SU-DHL-6 (cell line): ENCODE data around the gene SPTLC3.

Experiments used
- H2AFZ ChIP-seq: fragments of 200-600 bp; sonication (generic); 2 replicates; pipeline ENCODE4 v1.6.1; 2014; ENCODE audit warnings: low read depth, mild to moderate bottlenecking, moderate library complexity, mixed read lengths, antibody characterized with exemption, low read length; ENCODE audit not compliant: severe bottlenecking
- H3F3A ChIP-seq: fragments of 200-600 bp; shearing (Covaris generic); 2 replicates; pipeline ENCODE4 v1.6.0; 2016; ENCODE audit warnings: antibody characterized with exemption, mild to moderate bottlenecking; ENCODE audit not compliant: insufficient read depth
- H3K27ac ChIP-seq: fragments of 200-600 bp; sonication (generic); 2 replicates; pipeline ENCODE4 v1.5.1; 2016; ENCODE audit warnings: low read depth, mild to moderate bottlenecking, low read length, moderate library complexity, mixed read lengths
- H3K27me3 ChIP-seq: fragments of 200-600 bp; sonication (generic), shearing (Covaris generic); 2 replicates; pipeline ENCODE4 v1.6.0; 2014; ENCODE audit warnings: mild to moderate bottlenecking, low read length
- H3K36me3 ChIP-seq: fragments of 200-600 bp; sonication (generic); 2 replicates; pipeline ENCODE4 v1.6.1; 2014; ENCODE audit warnings: mild to moderate bottlenecking, low read length, mixed read lengths
- H3K4me2 ChIP-seq: fragments of 300-600, 200-600 bp; shearing (Covaris generic), sonication (generic); 2 replicates; pipeline ENCODE4 v1.6.0; 2014; ENCODE audit warnings: low read length, low read depth, mild to moderate bottlenecking; ENCODE audit not compliant: poor library complexity, severe bottlenecking
- H3K4me3 ChIP-seq: fragments of 200-600 bp; sonication (generic); 2 replicates; pipeline ENCODE4 v1.5.1; 2014; ENCODE audit warnings: antibody characterized with exemption, low read length, mild to moderate bottlenecking, mixed read lengths; ENCODE audit not compliant: insufficient read depth, poor library complexity, severe bottlenecking
- H3K79me2 ChIP-seq: fragments of 200-600 bp; sonication (generic); 2 replicates; pipeline ENCODE4 v1.6.1; 2014; ENCODE audit warnings: mild to moderate bottlenecking, low read length, moderate library complexity; ENCODE audit not compliant: insufficient read depth
- H3K9ac ChIP-seq: fragments of 200-600 bp; sonication (generic); 2 replicates; pipeline ENCODE4 v1.7.0; 2014; ENCODE audit warnings: mild to moderate bottlenecking, low read length
- H3K9me2 ChIP-seq: fragments of 200-600 bp; sonication (generic); replicated peaks from 2 replicates; pipeline ENCODE4 v1.6.1; 2014; ENCODE audit warnings: low read length; ENCODE audit not compliant: insufficient read depth
- H3K9me3 ChIP-seq: fragments of 200-600 bp; sonication (generic); 2 replicates; pipeline ENCODE4 v1.6.1; 2014; ENCODE audit warnings: low read length, mixed read lengths; ENCODE audit not compliant: insufficient read depth
- H4K20me1 ChIP-seq: fragments of 200-600 bp; sonication (generic); 2 replicates; pipeline ENCODE4 v1.6.1; 2014; ENCODE audit warnings: low read depth, mild to moderate bottlenecking, antibody characterized with exemption, low read length, moderate library complexity, mixed read lengths
- EZH2phosphoT487 ChIP-seq: fragments of 200-600 bp; sonication (generic), shearing (Covaris generic); conservative IDR thresholded peaks from 2 replicates; pipeline ENCODE4 v1.6.1; 2018; ENCODE audit warnings: mild to moderate bottlenecking, antibody characterized with exemption, low read length, moderate library complexity, mixed read lengths
- TF ChIP-seq, protein P1 (sequence below): fragments of 200-600 bp; sonication (generic); IDR thresholded peaks from one replicate; pipeline ENCODE4 v1.5.1; 2017; ENCODE audit warnings: antibody characterized with exemption, mild to moderate bottlenecking, low read length, moderate library complexity; ENCODE audit not compliant: insufficient read depth, poor library complexity, severe bottlenecking

SPTLC3 gene

DNA sequence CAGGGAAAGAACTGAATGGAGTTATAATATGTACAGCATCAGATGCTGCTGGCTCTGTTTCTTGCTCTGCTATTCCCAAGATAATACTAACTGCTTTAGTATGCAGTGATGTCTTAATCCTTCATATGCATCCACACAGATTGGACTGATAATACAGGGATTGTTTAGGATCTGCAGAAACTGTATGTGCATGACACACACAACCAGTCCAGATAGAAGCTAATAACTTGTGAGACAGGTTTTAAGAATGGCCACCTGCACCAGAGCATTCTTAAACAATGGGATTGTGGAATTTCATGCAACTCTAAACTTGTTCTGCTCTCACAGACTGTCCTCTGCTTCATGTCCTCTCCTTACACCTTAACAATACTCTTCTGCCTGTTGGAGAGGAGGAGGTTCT is 90.9 kb downstream of the SPTLC3 start:
- Histone ChIP-seq H3K9me2 (no peaks in the 10 kb centered on the region), H3K27ac (no peak overlapping the region), H3F3A (no peaks in the 10 kb centered on the region), H3K9ac (no peak overlapping the region), H3K4me2 (no peak overlapping the region), H3K27me3 (no peaks in the 10 kb centered on the region), H3K4me3 (no peak overlapping the region), H2AFZ (no peak overlapping the region), H4K20me1 (no peaks in the 10 kb centered on the region), H3K36me3 (no peaks in the 10 kb centered on the region), H3K79me2 (no peaks in the 10 kb centered on the region), H3K9me3 (no peaks in the 10 kb centered on the region)
- no peak for TF ChIP-seq EZH2phosphoT487
- TF ChIP-seq, protein P1, sequence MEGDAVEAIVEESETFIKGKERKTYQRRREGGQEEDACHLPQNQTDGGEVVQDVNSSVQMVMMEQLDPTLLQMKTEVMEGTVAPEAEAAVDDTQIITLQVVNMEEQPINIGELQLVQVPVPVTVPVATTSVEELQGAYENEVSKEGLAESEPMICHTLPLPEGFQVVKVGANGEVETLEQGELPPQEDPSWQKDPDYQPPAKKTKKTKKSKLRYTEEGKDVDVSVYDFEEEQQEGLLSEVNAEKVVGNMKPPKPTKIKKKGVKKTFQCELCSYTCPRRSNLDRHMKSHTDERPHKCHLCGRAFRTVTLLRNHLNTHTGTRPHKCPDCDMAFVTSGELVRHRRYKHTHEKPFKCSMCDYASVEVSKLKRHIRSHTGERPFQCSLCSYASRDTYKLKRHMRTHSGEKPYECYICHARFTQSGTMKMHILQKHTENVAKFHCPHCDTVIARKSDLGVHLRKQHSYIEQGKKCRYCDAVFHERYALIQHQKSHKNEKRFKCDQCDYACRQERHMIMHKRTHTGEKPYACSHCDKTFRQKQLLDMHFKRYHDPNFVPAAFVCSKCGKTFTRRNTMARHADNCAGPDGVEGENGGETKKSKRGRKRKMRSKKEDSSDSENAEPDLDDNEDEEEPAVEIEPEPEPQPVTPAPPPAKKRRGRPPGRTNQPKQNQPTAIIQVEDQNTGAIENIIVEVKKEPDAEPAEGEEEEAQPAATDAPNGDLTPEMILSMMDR = no peak

DNA sequence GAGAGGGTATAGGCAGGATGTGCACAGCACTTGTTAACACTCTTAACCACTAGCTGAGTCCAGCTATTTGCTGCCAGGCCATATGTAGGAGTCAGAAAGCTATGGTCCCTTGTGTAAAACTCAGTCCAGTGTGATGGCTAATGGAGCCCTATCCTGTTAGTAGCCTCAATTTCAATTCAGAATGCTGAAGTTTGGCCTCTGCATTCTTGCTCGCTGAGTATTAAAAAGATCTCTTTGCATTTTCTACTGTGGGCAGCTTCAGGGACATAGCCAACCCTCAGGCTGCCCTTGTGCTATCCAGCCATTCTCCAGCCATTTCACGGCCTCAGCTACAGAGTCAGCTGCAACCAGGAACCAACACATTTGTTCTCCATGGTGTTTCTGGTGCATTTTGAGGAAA is 92.5 kb downstream of the SPTLC3 start:
- H3K4me3 ChIP-seq = no peak overlapping the region
- no peak for TF ChIP-seq EZH2phosphoT487
- TF ChIP-seq, protein P1 = no peak
- H3F3A ChIP-seq = no peaks in the 10 kb centered on the region

DNA sequence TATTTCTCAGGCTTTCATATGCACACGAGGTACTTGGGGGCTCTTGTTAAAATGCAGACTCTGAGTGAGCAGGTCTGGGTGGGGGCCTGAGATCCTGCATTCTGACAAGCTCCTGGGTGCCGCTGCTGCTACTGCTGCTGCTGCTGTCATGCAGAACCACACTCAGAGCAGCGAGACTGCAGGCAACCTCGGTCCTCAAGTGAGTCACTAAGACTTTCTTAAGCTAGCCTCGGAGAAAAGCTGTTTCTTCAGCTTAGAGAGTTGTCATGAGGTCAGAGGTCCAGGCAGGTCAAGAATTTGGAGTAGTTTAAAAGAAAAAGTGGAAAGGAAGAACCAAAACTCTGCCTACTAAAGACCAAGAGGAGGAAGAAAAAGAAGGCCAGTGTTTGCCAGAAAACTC is 92.9 kb downstream of the SPTLC3 start:
- H3K9me2 ChIP-seq = no peaks in the 10 kb centered on the region
- no peak overlapping the region for H3K27ac ChIP-seq
- no peak overlapping the region for H3K4me3 ChIP-seq
- no peaks in the 10 kb centered on the region for H3K9me3 ChIP-seq
- no peaks in the 10 kb centered on the region for H3F3A ChIP-seq
- no peaks in the 10 kb centered on the region for H3K27me3 ChIP-seq
- no peak overlapping the region for H3K9ac ChIP-seq
- H3K4me2 ChIP-seq = no peak overlapping the region
- H4K20me1 ChIP-seq = no peaks in the 10 kb centered on the region
- no peaks in the 10 kb centered on the region for H3K79me2 ChIP-seq
- TF ChIP-seq, protein P1 = no peak
- TF ChIP-seq EZH2phosphoT487 = no peak
- H2AFZ ChIP-seq = no peak overlapping the region
- H3K36me3 ChIP-seq = no peaks in the 10 kb centered on the region

More for the DNA sequence above, 92.5 kb downstream of the SPTLC3 start:
- Histone ChIP-seq H3K27me3 (no peaks in the 10 kb centered on the region), H3K9me3 (no peaks in the 10 kb centered on the region), H3K9ac (no peak overlapping the region), H3K4me2 (no peak overlapping the region), H3K9me2 (no peaks in the 10 kb centered on the region), H2AFZ (no peak overlapping the region), H3K36me3 (no peaks in the 10 kb centered on the region), H3K27ac (no peak overlapping the region), H3K79me2 (no peaks in the 10 kb centered on the region), H4K20me1 (no peaks in the 10 kb centered on the region)

DNA sequence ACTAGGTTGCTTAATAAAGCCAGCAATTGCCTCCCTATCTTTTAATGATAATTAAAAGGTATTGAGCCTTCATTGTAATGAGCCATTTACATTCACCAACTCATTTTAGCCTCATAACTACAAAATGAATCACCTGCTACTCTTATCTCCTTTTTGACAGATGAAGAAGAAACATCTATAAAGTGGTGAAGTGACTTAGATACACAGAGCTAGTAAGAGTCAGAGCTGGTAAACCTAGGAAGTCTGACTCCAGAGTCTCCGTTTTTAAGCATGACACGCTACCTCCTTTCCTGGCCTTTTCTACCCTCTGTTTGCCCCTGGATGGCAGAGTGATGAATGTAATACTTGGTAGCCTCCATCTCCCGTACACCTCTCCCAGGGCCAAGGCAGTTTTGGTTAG is 93.5 kb downstream of the SPTLC3 start:
- Histone ChIP-seq H3K9me3 (no peaks in the 10 kb centered on the region), H3K9me2 (no peaks in the 10 kb centered on the region), H3K36me3 (no peaks in the 10 kb centered on the region), H3K4me2 (no peak overlapping the region), H3K4me3 (no peak overlapping the region), H2AFZ (no peak overlapping the region), H4K20me1 (no peaks in the 10 kb centered on the region), H3K9ac (no peak overlapping the region), H3K79me2 (no peaks in the 10 kb centered on the region), H3F3A (no peaks in the 10 kb centered on the region), H3K27ac (no peak overlapping the region), H3K27me3 (no peaks in the 10 kb centered on the region)
- no peak for TF ChIP-seq EZH2phosphoT487
- TF ChIP-seq, protein P1 = no peak
